GM12864 (cell line): ENCODE results near the gene COASY.
A peak's percentile ranks its signal among the peaks of the same experiment; 100 is the strongest.

Experiments used
- DNase-seq: peaks from one replicate; pipeline ENCODE4 v3.0.0-alpha.2; 2011; ENCODE audit warnings: low read depth
- H3K4me3 ChIP-seq: 2 replicates; pipeline ENCODE4 v1.5.1; 2011; ENCODE audit warnings: mild to moderate bottlenecking, low read depth, low read length, control low read depth
- TF ChIP-seq, protein P1 (sequence below): IDR thresholded peaks from 2 replicates; pipeline ENCODE4 v1.5.1; 2011; ENCODE audit warnings: low read depth, mild to moderate bottlenecking, moderate library complexity, low read length, control low read depth, inconsistent platforms; ENCODE audit errors: missing control alignments

COASY gene

DNA sequence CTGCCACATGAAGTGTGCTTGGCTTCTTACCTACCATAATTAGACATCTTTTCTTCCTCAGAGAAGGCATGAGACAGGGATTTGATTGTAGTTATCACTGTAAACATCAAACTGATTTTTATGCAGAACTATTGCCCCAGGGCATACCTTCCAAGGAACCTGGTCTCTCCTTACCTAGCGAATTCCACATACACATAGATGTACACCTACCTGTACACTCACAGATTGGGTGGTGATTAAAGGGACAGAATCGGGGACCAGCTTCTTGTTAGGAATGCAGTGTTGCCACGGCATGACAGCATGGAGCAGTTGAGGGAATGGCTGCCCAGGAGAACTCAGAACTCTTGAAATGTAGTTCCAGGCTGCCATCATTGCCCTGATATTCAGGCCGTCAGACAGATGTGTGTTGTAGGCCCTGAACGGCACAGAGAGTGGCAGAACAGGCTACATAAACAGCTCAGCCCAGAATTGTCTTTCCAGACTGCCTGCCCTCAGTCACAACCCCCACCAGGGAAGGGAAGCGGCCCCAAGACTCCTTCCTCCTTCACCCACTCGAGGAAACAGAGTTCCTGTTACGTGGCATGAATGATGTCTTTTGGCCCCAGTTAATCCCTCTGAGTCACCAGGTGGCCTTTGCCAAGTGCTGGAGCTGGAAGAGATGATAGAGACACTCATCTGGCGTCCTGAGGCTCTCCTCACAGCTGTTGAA is 43.7 kb upstream of the COASY start:
- no peak for DNase-seq
- TF ChIP-seq, protein P1, sequence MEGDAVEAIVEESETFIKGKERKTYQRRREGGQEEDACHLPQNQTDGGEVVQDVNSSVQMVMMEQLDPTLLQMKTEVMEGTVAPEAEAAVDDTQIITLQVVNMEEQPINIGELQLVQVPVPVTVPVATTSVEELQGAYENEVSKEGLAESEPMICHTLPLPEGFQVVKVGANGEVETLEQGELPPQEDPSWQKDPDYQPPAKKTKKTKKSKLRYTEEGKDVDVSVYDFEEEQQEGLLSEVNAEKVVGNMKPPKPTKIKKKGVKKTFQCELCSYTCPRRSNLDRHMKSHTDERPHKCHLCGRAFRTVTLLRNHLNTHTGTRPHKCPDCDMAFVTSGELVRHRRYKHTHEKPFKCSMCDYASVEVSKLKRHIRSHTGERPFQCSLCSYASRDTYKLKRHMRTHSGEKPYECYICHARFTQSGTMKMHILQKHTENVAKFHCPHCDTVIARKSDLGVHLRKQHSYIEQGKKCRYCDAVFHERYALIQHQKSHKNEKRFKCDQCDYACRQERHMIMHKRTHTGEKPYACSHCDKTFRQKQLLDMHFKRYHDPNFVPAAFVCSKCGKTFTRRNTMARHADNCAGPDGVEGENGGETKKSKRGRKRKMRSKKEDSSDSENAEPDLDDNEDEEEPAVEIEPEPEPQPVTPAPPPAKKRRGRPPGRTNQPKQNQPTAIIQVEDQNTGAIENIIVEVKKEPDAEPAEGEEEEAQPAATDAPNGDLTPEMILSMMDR, result no peak
- H3K4me3 ChIP-seq, result no peak overlapping the region

DNA sequence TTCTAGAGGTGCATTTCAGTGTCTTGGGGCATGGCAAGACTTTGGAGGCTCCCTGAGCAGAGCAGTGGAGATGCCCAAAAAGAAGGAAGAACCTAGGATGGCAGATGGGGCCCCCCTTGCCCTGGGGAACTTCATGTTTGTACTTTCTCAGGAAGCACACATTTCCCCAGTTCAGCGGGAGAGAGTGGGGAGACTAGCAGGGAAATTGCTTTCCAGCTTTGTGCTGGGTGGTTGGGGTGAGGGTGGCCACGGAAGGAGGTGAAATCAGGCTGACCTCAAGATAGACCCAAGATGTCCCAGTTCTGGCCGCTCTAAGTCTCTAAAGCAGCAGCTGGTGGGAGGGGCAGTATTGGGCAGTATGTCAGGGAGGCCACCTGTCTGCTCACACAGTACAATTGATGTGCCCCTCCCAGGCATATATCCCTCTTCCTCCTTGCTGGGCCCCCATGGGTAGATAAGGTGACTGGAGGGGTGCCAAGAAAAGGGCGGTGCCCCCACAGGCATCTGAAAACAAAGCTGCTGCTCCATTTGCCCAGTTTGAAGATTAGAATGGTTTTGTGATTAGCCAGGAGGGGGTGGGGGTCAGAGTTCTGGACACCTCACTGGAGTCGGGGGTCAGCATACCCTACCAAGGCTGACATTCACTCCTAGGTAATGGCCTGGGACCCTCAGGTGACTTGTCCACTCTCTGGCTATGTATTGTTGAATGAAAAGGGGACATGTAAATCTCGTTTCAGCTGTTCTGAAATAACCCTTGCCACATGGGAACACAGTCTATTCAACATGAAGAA is 43.0 kb upstream of the COASY start:
- TF ChIP-seq, protein P1, result no peak
- no peak overlapping the region for H3K4me3 ChIP-seq
- no peak for DNase-seq

DNA sequence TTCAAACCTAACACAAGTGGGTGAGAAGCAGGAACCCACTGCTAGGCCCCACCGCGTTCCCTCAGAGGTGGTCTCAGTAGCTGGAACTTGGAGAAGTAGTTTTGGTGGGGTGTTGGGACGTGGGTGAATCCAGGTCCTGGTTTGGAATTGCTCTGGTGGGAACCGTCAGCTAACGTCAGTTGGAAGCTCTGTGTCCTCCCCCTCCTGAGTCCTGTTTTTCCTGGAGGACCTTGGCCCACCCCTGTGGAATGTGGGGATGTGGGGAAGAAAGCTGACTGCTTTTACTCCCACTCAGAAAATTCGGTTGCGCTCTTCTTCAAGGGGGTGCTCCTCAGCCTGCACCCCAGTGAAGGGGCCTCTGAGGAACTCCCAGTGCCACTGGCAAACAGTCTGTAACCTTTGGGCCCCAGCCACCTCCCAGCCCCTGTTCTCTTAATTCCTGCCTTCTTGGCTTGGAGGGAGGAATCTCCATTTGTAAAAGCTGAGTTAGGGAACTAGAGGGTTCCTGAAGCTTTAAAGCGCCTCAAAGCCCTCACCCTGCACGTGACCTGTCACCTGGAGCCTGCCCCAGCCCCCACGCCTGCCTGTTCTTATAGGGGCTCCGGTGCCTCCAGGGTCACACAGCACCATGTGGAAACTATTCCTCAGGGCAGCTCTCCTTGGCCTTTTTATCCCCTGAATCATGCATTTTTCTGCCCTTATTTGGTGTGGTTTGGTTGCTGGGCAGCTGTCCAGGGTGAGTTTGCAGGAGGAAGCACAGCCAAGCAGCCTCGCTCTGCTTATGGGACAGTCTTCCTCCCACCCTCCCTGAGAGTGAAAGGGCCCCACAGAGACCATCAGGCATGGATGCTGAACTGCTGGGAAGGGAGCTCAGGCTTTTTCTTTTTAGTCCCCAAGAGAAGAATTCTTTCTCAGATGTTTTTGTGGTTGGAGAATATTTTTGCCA is 42.1 kb upstream of the COASY start:
- TF ChIP-seq, protein P1, result no peak
- no peak for DNase-seq
- no peak overlapping the region for H3K4me3 ChIP-seq

DNA sequence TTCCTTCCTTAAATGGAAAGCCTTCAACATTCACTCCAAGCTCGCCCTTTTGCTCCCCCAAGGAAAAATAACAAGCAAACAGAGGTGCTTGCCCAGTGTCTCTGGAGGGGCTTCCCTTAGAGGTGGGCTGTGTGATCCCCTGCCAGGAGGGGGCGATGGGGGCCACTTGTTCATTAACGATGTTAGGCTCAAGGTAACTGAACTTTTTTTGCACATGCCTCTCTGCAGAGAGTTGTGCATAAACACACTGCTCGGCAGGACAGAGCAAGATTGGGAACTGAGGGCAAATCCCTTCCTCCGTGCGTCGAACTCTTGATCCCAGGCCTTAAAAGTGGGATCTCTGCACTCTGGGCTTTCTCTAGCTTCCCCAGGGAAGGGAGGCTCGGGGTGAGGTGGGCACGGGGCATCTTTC is 41.4 kb upstream of the COASY start:
- H3K4me3 ChIP-seq, result no peak overlapping the region
- TF ChIP-seq, protein P1, result peak; percentile 38
- no peak for DNase-seq

DNA sequence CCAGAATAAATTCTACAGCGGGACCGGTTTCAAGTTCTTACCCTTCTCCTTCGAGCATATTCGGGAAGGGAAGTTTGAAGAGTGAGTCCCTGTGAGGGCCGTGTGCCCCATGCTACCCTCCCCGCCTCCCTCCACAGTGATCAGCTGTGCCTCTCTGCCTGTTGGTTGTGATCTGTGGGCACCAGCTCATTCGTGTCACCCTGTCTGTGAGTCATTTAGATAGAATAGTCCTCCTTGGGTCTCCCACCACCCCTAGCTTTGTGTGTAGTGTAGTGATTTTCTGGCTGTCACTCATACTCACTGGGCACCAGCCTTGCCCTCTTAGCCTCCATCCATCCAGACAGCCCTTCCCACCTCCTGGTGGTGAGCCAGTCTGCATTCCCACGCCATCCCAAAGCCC is 40.9 kb upstream of the COASY start:
- no peak for DNase-seq
- TF ChIP-seq, protein P1, result no peak
- no peak overlapping the region for H3K4me3 ChIP-seq

DNA sequence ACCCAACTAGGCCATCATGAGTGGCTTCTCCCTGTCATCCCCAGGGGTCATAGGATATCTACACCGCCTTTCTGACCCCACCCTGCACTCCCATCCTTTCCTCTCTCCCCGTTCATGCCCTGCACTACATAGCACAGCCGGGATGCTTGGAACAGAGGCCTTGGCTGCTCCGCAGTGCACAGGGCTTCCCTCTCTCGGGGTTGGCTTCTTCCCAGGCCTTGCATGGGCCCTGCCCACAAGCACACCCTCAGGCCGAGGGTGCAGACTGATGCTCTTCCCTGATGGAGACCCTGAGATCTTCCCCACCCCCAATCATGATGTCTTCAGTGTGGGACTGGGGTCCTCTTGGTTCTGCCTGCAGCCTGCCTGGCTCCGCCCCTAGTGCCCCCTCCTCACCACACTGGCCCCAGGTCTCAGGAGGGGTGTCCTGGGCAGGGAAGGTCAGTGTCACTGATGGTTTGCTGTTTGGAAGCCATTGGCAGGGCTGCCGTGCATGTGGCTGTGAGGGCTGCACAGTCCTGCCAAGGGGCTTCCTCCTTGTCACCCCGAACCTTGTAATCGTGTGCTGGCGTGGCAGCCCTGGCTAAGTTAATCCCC is 40.2 kb upstream of the COASY start:
- TF ChIP-seq, protein P1, result no peak
- DNase-seq, result no peak
- no peak overlapping the region for H3K4me3 ChIP-seq
